Activated T-cell treated with anti-CD3 and anti-CD28 coated beads, Interleukin-2, amount 50 U/mL, for 48 hours (primary cell): ENCODE data around the gene NTSR1.

ENCODE experiments used
- DNase-seq, 2 experiments: peaks; one replicate each; pipeline ENCODE4 v3.0.0-alpha.2; 2020

NTSR1 gene

DNA sequence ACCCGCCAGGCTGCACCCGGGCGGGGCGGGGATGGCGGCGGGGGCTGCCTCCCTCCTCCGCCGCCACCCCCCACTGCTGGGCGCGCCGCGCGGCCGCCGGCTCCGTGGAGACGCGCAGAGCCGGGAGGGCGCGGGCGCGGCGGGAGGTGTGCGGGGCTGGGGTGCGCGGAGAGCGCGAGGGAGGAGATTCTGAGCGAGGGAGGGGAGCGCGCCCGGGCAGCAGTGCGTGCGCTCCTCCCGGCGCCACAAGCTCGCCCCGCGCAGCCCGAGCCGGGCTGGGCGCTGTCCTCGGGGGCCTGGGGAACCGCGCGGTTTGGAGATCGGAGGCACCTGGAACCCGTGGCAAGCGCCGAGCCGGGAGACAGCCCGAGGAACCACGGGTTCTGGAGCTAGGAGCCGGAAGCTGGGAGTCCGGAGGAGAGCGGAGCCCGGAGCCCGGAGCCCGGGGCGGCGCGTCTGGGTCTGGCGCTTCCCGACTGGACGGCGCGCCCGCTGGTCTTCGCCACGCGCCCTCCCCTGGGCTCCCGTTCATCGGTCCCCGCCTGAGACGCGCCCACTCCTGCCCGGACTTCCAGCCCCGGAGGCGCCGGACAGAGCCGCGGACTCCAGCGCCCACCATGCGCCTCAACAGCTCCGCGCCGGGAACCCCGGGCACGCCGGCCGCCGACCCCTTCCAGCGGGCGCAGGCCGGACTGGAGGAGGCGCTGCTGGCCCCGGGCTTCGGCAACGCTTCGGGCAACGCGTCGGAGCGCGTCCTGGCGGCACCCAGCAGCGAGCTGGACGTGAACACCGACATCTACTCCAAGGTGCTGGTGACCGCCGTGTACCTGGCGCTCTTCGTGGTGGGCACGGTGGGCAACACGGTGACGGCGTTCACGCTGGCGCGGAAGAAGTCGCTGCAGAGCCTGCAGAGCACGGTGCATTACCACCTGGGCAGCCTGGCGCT is at the start of gene NTSR1:
Gene NTSR1, plus strand, starts transcription at position 246 of the 946 bp plus-strand sequence. Its CDS starts 372 bp downstream, at position 618.
- no peak for DNase-seq

DNA sequence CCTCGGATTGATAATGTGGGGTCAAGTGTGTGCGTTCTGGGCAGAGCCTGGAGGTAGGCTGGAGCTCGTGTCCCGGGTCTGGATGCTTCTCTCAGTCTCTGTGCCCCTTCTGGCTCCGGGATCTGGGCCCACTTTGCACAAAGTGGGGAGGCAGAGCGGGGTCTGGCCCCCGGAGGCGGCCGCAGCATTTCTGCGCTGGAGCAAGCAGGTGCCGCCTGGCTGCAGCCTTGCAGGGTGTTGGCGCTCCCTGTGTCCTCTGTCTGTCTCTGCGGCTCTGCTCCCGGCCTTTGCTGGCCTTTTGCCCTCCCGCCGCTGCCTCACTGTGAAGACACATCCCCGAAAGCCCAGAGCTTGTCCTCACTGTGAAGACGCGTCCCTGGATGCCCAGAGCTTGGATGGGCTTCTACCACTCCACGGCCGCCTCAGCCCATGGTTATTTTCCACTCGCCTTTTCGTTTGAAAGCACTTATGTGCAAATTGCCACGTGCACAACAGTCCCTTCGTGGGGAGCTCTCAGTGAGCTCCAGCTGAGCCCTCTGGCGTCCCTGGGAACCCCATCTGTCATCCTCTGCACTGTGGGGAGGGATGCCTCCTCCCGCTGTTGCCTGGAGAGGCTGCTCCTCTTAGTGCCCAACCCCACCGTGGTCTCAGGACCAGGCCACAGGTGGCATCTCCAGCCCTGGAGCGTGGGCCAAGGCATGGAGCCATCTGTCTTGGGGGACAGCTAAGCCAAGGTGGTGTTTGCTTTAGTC is 49.0 kb upstream of the NTSR1 start:
- no peak for DNase-seq

DNA sequence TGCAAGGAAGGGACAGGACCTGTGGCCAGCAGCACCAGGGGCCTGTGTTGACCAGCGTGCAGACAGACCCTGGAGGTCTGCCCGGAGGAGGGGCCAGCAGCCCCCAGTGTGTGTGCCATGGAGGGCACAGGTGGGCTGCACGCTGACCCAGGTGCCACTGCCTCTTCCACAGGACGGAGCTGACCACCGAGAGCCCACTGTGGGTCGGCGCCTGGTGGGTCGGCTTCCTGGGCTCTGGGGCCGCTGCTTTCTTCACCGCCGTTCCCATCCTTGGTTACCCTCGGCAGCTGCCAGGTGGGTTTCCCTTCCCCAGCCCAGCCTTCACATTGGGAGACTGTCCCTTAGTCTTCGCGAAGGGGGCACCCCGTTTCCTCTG is 48.4 kb upstream of the NTSR1 start:
- DNase-seq: no peak

DNA sequence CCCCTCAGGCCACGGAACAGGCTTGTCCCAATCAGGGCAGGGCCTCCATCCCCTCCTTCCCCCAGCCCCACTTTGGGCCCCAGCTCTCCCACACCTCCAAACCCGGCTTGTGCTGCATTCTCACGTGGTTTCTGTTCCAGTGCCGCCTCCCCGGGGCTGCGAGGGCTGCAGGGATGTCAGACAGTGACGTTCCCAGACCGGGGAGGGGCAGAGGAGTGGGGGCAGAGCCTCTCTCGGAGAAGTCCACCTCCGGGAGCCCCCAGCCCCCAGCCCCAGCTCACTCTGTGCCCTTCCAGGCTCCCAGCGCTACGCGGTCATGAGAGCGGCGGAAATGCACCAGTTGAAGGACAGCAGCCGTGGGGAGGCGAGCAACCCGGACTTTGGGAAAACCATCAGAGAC is 47.9 kb upstream of the NTSR1 start:
- DNase-seq: no peak

DNA sequence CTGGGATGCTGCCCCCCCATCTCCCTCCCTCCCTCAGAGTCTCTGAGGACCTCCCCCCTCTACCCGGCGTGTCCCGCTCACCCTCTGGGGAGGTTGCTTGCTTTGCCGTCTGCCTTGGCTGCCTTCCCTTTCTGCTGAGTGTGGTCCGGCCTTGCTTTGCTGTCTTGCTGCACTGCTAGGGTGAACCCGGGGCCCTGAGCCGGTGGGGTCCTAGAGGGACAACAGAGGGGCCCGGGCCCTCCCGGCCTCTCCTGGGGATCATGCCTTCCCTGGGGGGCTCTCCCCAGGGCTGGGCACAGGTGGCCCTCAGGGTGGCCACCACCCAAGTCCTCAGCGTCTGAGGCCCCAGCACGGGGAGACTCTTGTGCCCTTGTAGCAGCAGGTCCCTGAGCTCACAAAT is 47.0 kb upstream of the NTSR1 start:
- DNase-seq: no peak

DNA sequence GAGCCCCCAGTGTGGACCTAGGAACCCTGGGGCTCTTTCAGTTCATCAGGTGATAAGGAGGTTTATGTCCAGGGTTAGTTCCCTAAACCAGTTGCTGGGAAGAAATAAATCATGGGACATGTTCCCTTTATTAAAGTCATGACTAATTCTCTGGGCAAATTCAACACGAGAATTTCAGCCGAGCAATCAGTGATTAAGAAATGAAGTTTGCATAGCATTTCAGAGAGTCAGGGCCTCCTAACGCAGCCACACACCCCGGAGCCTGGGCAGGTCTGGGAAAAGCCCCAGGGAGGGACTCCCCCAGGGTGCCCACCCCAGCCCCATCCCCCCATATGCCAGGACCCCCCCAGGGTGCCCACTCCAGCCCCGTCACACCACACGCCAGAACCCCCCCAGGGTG is 46.2 kb upstream of the NTSR1 start:
- DNase-seq: no peak

DNA sequence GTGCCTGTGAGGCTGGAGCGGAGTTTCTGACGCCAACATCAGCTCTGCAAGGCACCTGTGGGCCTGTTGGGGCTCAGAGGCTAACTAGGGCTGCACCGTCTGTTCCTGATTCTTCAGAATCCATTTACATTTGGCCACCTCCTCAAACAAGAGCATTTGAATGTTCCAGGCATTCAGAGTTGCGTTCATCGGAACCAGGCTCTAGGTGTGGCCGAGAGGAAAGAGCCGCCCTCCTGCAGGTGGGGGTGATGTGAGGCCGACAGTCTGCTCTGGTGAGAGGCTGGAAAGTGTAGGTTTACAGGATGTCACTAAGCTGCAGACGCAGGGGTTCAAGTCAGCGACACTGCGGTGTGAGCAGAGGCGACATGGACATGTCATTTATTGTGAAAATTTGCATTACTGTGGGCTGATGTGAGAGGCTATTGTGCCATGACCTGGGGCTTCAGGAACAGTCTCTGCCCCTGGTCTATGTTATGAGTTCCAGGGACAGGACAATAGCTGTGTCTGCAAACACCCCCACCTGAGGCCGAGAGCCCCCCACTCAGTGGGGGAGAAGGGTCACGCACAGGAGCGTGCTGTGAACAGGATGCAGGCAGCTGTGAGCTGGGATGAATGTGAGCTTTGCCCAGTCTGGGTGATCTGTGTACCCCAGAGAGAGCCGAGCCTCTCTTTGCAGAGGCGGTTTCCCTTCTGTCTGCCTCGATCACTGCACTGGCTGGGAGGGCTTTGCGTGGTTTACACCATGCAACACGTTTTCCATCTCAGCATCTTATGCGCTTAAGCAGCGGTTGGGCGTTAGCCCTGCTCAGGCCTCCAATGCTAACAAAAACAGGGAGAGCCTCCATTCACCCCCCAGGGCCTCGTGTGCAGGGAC is 45.3 kb upstream of the NTSR1 start:
- DNase-seq: no peak

DNA sequence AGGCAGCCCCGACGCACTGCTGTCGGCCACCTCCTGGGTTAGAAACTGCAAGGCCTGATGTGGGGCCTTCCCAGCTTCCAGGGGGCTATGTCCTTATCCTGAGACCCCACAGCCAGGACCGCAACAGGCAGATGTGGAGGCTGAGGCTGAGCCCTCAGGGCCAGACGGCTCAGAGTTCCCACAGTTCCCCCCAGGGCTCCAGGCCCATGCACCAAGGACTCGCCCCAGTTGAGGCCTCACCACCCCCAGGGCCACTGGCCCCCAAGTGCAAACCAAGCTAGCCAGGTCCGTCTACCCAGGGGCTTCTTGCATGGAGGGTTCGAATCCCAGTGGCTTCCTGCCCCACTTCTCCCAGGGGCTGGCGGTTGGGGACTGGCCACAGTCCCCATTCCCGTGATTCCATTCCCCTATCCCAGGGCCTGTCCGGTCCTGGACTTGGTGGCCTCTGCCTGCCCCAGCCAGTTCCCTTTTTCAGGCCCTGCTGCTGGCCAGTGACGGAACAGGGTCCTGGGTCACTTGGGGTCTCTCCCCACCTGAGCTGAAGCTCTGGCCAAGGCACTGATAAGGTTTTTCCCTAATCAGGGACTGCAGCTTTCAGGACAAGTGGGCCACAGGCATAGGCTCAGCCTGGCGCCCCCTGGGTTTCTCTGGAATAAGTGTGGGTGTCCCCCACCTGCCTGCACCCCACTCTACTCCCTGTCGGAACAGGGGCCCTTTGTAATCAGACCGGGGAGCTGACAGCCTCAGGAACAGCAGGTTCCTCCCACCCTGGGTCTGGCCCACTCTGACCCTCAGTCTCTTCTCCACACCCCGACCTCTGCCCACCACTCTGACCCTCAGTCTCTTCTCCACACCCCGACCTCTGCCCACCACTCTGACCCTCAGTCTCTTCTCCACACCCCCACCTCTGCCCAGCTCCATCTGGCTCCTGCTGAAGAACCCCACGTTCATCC is 44.3 kb upstream of the NTSR1 start:
- no peak for DNase-seq

DNA sequence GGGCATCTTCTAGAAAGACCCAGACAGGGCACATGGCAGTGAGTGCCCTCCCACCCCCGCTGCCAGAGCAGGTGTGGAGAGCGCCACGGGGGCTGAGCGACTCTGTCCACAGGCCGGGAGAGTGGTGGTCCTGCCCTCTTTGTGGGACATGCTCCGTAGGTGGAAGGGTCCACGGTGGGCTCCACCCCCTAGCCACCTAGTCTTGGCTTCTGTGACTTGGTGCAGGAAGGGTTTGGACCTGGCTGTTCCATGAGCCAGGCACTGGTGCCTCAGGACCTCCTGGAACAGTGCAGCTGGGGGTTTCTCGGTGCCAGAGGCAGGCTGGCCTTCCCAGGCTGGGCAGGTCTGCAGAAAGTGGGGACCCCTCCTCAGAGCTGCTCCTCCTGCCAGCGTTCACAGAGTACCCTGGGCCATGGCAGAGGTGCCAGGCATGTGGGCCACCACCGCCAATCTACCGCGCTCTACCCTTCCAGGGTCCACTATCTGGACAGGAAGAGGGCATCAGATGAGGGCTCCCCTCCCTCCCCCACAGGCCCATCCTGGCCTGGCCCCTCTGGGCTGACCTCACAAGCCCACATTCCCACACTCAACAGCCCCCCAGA is 43.4 kb upstream of the NTSR1 start:
- DNase-seq: no peak

DNA sequence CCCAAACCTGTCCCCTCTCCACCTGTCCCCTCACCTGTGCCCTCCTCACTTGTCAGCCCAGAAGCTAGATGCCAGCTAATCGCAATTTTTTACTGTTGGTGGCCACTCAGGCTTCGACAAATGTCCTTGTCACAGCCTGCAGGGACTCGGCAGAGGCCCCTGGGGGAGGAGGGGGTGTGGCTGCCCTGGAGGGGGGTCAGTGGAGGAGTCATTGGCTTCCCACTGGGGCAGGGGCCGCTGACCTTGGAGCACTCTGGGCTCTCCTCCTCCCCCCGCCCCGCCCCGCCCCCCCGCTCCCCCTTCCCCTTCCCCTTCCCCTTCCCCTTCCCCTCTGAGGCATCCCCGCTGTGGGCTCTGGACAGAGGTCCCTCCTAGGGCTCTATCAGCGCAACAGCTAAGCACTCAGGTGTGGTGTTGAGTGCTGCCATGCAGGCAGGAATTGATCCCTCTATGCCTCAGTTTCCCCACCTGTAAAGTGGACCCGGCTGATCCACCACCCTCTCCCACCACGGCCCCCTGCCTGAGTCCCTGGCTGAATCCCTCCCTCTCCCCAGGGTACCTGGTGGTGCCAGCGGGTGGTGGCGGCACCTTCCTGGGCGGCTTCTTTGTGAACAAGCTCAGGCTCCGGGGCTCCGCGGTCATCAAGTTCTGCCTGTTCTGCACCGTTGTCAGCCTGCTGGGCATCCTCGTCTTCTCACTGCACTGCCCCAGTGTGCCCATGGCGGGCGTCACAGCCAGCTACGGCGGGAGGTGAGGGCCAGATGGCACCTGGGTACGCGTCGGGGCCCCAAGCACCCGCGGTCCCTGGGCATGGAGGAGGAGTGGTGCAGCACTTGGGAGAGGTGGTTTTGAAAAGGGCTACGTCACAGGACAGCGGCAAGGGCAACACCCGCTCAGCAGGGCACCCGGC is 42.6 kb upstream of the NTSR1 start:
- DNase-seq: no peak

DNA sequence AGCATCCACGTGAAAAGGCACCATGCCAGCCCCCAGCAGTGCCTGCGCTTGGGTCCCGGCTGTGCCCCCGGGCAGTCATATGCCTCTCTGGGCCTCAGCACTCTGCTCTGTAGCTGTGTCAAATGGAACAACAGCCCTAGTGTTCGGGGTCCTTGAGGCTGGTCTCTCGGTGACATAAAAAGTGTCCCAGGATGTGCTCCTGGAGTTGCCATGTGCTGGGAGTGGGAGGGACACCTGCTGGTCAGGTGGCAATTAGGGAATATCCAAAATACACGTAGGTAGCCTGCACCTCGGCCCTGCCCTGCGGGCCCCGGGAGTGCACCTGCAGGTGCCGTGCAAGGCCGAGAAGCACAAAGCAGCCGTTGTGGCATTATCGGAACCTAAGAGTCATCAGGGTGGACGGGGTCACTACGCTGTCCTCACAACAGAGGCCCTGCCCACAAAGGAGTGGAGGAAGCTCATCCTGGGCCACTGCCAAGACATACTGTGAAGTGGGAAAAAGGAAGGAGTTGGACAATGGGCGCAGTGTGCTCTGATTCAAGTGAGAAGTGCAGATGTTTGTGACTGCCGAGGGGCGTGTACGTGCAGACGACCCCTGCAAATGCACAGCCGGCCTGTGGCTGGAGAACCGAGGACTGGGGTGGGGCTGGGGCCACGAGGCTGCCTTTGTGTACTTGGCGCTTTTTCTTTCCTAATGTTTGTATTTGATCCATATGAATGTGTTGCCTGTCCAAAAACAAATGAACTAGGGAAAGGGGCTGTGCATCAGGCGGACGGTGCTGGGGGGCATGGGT is 41.7 kb upstream of the NTSR1 start:
- DNase-seq: no peak

DNA sequence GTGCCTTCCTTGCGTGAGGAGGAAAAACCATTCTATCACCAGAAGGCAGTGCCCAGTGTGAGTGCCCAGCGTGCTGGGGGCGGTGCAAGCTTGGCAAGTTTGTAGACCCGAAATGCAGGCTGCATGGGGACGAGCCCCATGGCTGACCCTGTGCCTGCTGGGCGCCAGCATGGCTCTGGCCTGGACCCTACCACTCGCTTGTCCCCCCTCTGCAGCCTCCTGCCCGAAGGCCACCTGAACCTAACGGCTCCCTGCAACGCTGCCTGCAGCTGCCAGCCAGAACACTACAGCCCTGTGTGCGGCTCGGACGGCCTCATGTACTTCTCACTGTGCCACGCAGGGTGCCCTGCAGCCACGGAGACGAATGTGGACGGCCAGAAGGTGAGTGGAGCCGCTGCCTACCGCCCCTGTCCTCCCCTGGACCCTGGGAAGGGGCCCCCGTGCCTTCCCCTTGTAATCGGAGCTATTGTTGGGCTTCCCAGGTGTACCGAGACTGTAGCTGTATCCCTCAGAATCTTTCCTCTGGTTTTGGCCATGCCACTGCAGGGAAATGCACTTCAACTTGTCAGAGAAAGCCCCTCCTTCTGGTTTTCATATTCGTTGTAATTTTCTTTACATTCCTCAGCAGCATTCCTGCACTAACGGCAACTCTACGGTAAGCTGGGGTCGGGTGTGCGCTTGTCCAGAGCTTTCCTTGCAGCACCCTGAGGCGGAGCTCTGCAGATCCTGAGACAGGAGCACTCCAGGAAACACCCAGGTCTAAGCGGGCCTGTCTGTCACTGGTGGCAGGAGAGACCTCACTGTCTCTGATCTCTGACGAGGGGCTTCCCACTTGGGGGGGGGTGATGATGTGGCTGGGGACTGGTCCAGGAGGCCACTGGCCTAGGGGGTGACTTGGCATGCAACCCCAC is 40.9 kb upstream of the NTSR1 start:
- DNase-seq: no peak

DNA sequence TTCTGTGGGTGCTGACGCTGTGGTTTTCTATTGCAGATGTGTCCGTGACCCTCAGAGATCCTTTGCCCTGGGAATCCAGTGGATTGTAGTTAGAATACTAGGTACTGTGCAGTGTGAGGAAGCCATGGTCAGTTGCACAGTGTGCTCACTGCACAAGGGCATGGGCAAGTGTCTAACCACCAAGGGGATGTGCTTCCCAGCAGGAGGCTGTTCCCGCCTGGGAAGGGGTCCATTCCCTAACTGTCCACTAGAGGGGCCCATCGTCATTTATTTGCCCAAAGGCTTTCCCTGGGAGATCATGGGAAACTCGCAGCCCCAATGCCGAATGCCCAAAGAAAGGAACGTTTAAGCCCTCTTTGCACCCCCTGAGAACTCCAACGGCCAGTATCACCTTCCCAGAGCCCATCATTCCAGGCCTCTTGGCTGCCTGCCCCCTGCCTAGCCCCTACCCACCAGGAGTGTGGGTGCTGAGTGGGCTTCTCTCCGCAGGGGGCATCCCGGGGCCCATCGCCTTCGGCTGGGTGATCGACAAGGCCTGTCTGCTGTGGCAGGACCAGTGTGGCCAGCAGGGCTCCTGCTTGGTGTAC is 40.1 kb upstream of the NTSR1 start:
- peak; percentile 37 to 45 for DNase-seq

DNA sequence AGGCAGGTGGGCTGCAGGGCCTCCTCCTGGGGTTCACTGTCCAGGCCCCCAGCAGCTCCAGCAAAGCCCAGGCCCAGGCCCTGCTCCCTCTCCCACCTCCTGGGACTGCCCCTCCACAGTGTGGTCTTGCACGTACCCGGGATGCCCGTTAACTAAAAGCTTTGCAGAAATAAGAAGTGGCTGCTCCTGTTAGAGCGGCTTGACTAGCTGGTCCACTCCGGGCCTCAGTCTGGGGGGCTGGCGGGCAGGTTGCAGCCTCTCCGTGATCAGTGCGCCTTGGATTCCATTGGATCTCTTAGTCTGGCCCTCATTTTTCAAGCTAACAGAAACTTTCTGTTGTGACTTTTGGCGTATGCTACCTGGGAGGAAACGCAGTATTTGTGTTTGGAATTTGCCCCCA is 39.4 kb upstream of the NTSR1 start:
- DNase-seq: no peak

DNA sequence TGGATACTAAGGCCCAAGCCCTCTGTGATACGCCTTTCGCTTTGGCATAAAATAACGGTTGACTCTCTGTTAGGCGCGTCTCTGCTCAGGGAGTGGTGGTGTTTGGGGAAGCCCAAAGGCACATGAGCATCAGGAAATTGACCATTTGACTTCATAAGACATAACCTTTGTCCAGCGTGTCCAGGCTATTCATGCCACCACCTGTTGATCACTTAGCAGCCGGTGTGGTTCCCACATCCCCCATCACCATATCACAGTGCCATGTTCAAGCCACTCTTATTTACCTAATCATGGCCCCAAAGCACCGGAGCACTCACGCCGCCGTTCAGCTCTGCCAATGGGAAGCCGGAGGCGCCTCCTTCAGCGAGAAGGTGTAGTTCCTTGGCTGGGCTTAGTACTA is 38.5 kb upstream of the NTSR1 start:
- no peak for DNase-seq

DNA sequence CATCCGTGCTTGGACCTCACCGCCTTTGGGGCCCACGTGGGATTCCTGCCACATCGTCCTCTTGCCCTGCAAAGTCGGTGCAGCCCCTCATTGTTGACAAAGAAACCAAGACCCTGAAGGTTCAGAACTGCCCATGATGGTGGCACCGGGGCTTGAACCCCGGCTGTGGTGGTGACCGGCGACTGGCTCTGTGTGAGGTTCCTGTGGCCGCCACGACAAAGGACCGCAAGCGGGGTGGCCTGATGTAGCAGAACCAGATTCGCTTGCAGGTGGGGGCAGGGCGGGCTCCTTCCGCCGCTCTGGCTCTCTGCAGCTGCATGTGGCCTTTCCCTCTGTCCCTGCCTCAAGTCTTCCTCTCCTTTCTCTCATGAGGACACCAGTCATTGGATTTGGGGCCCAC is 37.6 kb upstream of the NTSR1 start:
- DNase-seq: no peak

DNA sequence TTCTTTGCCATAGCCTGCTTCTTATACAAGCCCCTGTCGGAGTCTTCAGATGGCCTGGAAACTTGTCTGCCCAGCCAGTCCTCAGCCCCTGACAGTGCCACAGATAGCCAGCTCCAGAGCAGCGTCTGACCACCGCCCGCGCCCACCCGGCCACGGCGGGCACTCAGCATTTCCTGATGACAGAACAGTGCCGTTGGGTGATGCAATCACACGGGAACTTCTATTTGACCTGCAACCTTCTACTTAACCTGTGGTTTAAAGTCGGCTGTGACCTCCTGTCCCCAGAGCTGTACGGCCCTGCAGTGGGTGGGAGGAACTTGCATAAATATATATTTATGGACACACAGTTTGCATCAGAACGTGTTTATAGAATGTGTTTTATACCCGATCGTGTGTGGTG is 36.9 kb upstream of the NTSR1 start:
- DNase-seq: no peak

DNA sequence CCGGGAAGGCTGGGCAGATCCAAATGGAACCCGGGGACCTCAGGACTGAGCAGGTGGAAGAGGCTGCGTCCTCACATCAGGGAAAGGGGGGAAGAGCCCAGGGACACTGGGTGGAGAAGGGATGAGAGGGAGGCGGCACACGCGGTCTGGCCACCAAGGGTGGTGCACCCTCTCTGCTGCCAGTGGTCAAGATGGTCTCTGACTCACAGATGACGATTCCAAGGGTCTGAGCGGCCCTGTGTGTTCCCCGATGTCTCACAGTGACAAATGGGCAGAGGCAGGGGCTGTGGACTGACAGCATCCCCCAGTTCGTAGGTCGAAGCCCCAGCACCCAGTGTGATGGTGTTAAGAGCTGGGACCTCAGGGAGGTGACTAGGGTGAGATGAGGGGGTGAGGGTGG is 34.3 kb upstream of the NTSR1 start:
- no peak for DNase-seq
